SH-SY5Y (cell line): ENCODE data around the gene GOLPH3.

ENCODE experiments used
- GATA2 ChIP-seq: IDR thresholded peaks from 2 replicates; pipeline ENCODE4 v1.6.1; 2011; ENCODE audit warnings: mild to moderate bottlenecking, low read depth, low read length
- GATA3 ChIP-seq: IDR thresholded peaks from 2 replicates; pipeline ENCODE4 v1.6.1; 2011; ENCODE audit warnings: low read depth, mild to moderate bottlenecking, low read length, moderate library complexity

- no peak for TF ChIP-seq GATA3
- no peak for TF ChIP-seq GATA2
Observed at GRCh38 chr5:32090026-32090754, 83.9 kb downstream of the GOLPH3 start.
